BJ (cell line): ENCODE data around the gene MTA1. TPM values are rescaled to one million over a fixed set of nuclear protein-coding genes. Genes with fewer than 3 reads are reported as not detected.

Experiments used
- CTCF ChIA-PET: fragments of 350-600 bp; formaldehyde crosslinking; extraction: SDS; loops from one replicate; lab custom pipeline; 2021; ENCODE audit warnings: antibody characterized with exemption, inconsistent platforms; lab: Yijun Ruan, JAX
- POLR2A ChIA-PET: fragments of 300-600 bp; sonication (Branson Sonifier 250); formaldehyde crosslinking; extraction: SDS; loops from one replicate; lab custom pipeline; 2021; ENCODE audit warnings: antibody characterized with exemption; lab: Charles Lee
- DNase-seq: peaks from one replicate; pipeline ENCODE4 v3.0.0-alpha.2; 2011; ENCODE audit warnings: low read depth
- H3K27me3 ChIP-seq: 2 replicates; pipeline ENCODE4 v1.6.0; 2011; ENCODE audit warnings: low read length; ENCODE audit not compliant: control insufficient read depth, insufficient read depth
- H3K36me3 ChIP-seq: 2 replicates; pipeline ENCODE4 v1.5.1; 2011; ENCODE audit warnings: low read length; ENCODE audit not compliant: control insufficient read depth, insufficient read depth
- H3K4me3 ChIP-seq: 2 replicates; pipeline ENCODE4 v1.5.1; 2011; ENCODE audit warnings: low read depth, mild to moderate bottlenecking, control low read depth, low read length
- polyA plus RNA-seq: library from polyadenylated mRNA; depleted of rRNA; stranded (reverse); fragments of >200 nt; gene quantifications from 2 replicates; pipeline ENCODE4 v1.2.3, GENCODE V29; 2011
- TF ChIP-seq, protein P1 (sequence below): IDR thresholded peaks from 2 replicates; pipeline ENCODE4 v1.5.1; 2011; ENCODE audit warnings: low read depth, mild to moderate bottlenecking, control low read depth, inconsistent platforms, low read length, moderate library complexity; ENCODE audit not compliant: insufficient read depth

The MTA1 gene
- polyA plus RNA-seq, 1 experiment: 48.8 TPM

DNA sequence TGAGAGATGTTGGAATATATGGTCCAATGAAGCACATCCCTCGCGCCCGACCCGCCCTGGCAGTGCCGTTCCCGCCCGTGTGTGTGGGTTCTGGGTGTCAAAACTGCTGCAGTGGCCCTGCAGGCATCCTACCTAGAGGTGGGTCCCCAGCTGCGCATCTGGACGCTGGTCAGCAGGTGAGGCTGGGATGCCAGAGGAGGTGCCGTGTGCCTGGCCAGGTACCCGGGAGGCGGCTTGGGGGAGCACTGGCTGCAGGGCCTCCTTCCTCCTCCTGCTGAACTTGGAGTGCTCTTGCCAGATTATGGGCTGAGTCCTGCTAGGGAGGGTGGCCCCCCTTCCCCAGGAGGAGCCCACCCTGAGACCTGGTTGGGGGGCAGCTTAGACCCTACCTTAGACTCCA, 5.2 kb downstream of the MTA1 start:
- TF ChIP-seq, protein P1, sequence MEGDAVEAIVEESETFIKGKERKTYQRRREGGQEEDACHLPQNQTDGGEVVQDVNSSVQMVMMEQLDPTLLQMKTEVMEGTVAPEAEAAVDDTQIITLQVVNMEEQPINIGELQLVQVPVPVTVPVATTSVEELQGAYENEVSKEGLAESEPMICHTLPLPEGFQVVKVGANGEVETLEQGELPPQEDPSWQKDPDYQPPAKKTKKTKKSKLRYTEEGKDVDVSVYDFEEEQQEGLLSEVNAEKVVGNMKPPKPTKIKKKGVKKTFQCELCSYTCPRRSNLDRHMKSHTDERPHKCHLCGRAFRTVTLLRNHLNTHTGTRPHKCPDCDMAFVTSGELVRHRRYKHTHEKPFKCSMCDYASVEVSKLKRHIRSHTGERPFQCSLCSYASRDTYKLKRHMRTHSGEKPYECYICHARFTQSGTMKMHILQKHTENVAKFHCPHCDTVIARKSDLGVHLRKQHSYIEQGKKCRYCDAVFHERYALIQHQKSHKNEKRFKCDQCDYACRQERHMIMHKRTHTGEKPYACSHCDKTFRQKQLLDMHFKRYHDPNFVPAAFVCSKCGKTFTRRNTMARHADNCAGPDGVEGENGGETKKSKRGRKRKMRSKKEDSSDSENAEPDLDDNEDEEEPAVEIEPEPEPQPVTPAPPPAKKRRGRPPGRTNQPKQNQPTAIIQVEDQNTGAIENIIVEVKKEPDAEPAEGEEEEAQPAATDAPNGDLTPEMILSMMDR: no peak
- H3K4me3 ChIP-seq: no peak overlapping the region
- CTCF ChIA-PET: interaction anchor here (0.8 kb wide), 1 partner anchor 54 kb away, joined by 3 read pairs; no protein-coding TSS in a partner anchor
- peaks cover 11% of the 10 kb centered on the region for H3K36me3 ChIP-seq
- POLR2A ChIA-PET: no interaction called here
- no peak for DNase-seq
- no peaks in the 10 kb centered on the region for H3K27me3 ChIP-seq

DNA sequence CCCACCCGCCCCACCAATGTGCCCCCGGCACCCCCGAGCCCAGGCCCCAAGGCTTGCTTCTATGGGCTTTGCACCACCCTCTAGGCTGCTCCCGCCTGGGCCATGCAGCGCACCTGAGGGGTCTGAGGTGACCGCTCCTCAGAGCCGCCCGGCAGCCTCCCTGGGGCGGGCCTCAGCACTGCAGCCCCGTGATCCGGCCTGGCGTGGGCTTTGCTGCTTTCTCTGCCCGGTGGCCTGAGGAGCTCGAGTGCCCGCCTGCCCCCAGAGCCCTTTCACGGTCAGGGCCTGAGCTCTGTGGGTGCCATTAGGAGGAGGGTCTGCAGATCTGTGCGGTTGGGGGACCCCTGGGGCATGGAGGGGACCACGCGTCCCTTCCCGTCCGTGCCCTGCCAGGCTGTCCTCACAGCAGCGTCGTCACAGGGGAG, 6.2 kb downstream of the MTA1 start:
- no peak for DNase-seq

DNA sequence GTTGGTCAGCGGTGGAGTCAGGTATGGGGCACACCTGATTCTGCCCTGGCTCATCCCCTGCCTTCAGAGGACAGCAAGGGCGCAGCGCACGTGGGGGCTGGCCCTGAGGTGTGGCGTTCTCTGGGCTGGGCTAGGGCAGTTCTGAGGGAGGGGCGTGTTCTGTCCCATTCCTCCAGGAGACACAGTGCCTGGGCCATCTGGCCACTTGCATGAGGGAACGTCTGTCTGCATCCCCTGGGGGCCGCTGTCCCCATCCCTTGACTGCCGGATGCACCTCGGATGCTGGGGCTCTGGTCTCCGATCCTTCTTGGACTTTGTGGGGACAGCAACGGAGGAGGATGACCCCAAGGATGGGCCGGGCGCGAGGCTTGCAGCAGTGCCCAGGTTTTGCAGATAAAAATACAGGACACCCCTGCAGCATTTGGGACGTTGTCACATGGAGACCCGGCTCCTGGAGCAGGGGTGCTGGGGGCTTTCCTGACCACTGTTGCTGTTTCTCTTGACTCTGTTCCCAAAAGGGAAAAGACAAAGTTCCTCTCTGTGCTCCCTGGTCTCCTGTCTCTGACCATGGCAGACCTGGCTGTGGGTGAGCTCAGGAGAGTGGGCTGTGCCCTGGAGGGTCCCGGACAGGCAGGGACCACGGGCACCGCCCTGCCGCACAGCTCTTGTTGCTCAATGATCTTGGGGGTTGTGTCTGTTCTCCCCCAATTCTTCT, 6.9 kb downstream of the MTA1 start:
- ChIA-PET POLR2A (no interaction called here), CTCF (interaction anchor here (1.0 kb wide), 1 partner anchor 22 kb away, joined by 3 read pairs; no protein-coding TSS in a partner anchor)
- no peak overlapping the region for H3K4me3 ChIP-seq
- H3K36me3 ChIP-seq: peaks cover 11% of the 10 kb centered on the region
- DNase-seq: no peak
- H3K27me3 ChIP-seq: no peaks in the 10 kb centered on the region
- TF ChIP-seq, protein P1: no peak

More for the DNA sequence above, 6.2 kb downstream of the MTA1 start:
- Histone ChIP-seq H3K36me3 (peaks cover 11% of the 10 kb centered on the region), H3K27me3 (no peaks in the 10 kb centered on the region), H3K4me3 (no peak overlapping the region)
- ChIA-PET CTCF (no interaction called here), POLR2A (no interaction called here)
- TF ChIP-seq, protein P1: no peak

- CTCF ChIA-PET: interaction anchor here (1.0 kb wide), 1 partner anchor 21 kb away, joined by 3 read pairs; no protein-coding TSS in a partner anchor
- no peak for DNase-seq
- peaks cover 11% of the 10 kb centered on the region for H3K36me3 ChIP-seq
- no peaks in the 10 kb centered on the region for H3K27me3 ChIP-seq
- no peak overlapping the region for H3K4me3 ChIP-seq
- TF ChIP-seq, protein P1: no peak
- POLR2A ChIA-PET: no interaction called here
Observed at GRCh38 chr14:105427412-105427811, 7.8 kb downstream of the MTA1 start.

- Histone ChIP-seq H3K36me3 (peaks cover 11% of the 10 kb centered on the region), H3K4me3 (no peak overlapping the region), H3K27me3 (no peaks in the 10 kb centered on the region)
- ChIA-PET POLR2A (no interaction called here), CTCF (no interaction called here)
- no peak for DNase-seq
- TF ChIP-seq, protein P1: no peak
Observed at GRCh38 chr14:105427936-105428485, 8.4 kb downstream of the MTA1 start.
